ENCODE measurements around the gene APOL6.

Gene APOL6

DNA sequence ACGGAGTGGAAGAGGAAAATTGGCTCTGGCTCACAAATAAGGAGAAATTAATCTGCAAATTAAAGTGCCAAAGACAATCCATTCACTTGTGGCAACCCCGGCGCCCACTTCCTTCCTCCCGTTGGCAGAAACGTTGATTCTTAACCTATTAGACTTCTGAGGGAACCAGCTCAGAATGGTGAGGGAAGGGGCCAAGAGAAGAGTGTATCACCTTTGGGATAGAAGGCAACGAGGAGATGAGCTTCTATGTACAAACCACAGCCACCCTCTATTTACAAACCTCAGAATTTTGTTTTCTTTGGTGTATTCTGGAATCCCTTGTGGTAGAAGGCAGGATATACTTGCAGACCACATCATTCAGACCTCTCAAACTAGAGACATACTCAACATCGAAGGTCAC lies 32.2 kb upstream of the APOL6 start:
- TF ChIP-seq, protein P1, sequence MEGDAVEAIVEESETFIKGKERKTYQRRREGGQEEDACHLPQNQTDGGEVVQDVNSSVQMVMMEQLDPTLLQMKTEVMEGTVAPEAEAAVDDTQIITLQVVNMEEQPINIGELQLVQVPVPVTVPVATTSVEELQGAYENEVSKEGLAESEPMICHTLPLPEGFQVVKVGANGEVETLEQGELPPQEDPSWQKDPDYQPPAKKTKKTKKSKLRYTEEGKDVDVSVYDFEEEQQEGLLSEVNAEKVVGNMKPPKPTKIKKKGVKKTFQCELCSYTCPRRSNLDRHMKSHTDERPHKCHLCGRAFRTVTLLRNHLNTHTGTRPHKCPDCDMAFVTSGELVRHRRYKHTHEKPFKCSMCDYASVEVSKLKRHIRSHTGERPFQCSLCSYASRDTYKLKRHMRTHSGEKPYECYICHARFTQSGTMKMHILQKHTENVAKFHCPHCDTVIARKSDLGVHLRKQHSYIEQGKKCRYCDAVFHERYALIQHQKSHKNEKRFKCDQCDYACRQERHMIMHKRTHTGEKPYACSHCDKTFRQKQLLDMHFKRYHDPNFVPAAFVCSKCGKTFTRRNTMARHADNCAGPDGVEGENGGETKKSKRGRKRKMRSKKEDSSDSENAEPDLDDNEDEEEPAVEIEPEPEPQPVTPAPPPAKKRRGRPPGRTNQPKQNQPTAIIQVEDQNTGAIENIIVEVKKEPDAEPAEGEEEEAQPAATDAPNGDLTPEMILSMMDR (IDR thresholded peaks at IDR 0.05; ENCODE audit: low read depth, low read length), result no peak
- TF ChIP-seq MAX (IDR thresholded peaks at IDR 0.05; ENCODE audit: low read depth, low read length), result no peak
- no peak for TF ChIP-seq MYC (IDR thresholded peaks at IDR 0.05; ENCODE audit: low read depth, low read length)
- no peak for TF ChIP-seq POLR2A (IDR thresholded peaks at IDR 0.05; ENCODE audit: extremely low read depth, insufficient read length)
- no peak for DNase-seq (ENCODE audit: low read depth)
- H3K4me3 ChIP-seq (ENCODE audit: low read depth, low read length), result no peak overlapping the region

DNA sequence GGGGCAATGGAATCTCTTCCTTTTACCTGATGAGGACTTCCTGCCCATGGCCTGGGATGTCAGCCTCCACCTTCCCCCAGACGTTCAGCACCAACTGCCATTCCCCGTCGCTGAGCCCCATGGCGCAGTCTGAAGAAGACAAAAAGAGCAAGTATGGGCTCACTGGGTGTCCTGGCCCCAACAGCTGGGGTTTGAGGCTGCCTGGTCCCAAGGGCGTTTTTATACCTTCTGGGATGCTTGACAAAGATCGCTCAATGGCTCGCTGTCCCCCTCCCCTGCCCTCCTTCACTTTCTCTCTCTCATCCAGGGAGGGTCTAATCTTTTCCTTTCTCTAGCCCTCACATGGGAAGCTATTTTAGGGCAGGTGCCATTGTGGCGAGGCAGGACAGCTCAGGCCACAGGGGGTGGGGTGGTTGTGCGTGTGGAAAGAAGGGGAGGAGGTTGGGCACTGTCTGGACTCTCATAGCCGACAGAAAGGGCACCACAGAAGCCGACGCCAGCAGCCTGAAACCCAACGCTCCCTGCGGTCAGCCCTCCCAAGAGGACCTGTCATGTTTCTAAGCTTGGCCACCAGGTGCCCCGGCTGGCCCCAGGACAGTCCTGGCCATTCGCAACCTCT lies 31.0 kb upstream of the APOL6 start, which contains the start of gene MB:
TSS of gene MB (minus strand) at position 193 of the 619 bp plus-strand sequence. CDS start at position 121, 72 bp downstream.
- no peak for TF ChIP-seq MYC (IDR thresholded peaks at IDR 0.05; ENCODE audit: low read depth, low read length)
- no peak for TF ChIP-seq MAX (IDR thresholded peaks at IDR 0.05; ENCODE audit: low read depth, low read length)
- no peak for TF ChIP-seq POLR2A (IDR thresholded peaks at IDR 0.05; ENCODE audit: extremely low read depth, insufficient read length)
- TF ChIP-seq, protein P1 (IDR thresholded peaks at IDR 0.05; ENCODE audit: low read depth, low read length), result no peak
- DNase-seq (ENCODE audit: low read depth), result no peak
- no peak within 1 kb of the TSS for H3K4me3 ChIP-seq (ENCODE audit: low read depth, low read length)

- TF ChIP-seq, protein P1 (IDR thresholded peaks at IDR 0.05; ENCODE audit: low read depth, low read length), result no peak
- TF ChIP-seq POLR2A (IDR thresholded peaks at IDR 0.05; ENCODE audit: extremely low read depth, insufficient read length) (no peak), MYC (IDR thresholded peaks at IDR 0.05; ENCODE audit: low read depth, low read length) (no peak), MAX (IDR thresholded peaks at IDR 0.05; ENCODE audit: low read depth, low read length) (no peak)
Measured at GRCh38 chr22:35618427-35619223, 29.6 kb upstream of the APOL6 start.

DNA sequence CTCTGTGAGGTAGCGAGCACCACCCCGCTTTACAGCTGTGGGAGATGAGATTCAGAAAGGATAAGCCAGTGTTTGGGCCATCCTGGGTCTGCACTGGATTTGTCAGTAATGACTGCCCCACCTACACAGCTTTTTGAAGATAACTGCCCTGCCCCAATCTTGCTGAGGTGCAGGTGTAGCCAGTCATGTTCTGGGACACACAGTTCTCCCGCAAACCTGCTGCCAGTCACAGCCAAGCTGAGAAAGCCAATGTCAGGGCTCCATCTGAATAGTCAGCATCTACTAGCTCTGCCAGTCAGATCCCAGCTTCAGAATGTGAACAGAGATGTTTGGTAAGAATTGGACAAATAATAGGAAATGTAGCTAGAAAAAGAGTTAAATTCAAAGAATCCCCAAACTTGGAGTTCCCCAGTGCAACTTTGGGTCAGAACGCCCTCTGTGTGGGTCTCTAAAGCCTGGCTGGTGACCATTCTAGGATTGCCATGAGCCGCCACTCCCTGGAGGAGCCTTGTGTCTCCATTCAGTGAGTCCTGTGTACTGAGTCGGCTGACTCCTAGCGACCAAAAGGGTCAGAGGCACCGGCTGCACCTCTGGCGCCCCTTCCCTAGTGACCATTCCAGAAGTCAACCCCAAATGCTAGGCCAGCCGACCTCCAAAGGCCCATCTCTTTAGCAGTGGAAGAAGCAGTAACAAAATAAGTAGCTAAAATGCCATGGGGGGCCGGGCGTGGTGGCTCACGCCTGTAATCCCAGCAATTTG lies 28.7 kb upstream of the APOL6 start:
- no peak overlapping the region for H3K4me3 ChIP-seq (ENCODE audit: low read depth, low read length)
- no peak for DNase-seq (ENCODE audit: low read depth)
- no peak for TF ChIP-seq MAX (IDR thresholded peaks at IDR 0.05; ENCODE audit: low read depth, low read length)
- no peak for TF ChIP-seq POLR2A (IDR thresholded peaks at IDR 0.05; ENCODE audit: extremely low read depth, insufficient read length)
- TF ChIP-seq MYC (IDR thresholded peaks at IDR 0.05; ENCODE audit: low read depth, low read length), result no peak
- TF ChIP-seq, protein P1 (IDR thresholded peaks at IDR 0.05; ENCODE audit: low read depth, low read length), result no peak

More at GRCh38 chr22:35618427-35619223, 29.6 kb upstream of the APOL6 start:
- no peak for DNase-seq (ENCODE audit: low read depth)
- H3K4me3 ChIP-seq (ENCODE audit: low read depth, low read length), result no peak overlapping the region

DNA sequence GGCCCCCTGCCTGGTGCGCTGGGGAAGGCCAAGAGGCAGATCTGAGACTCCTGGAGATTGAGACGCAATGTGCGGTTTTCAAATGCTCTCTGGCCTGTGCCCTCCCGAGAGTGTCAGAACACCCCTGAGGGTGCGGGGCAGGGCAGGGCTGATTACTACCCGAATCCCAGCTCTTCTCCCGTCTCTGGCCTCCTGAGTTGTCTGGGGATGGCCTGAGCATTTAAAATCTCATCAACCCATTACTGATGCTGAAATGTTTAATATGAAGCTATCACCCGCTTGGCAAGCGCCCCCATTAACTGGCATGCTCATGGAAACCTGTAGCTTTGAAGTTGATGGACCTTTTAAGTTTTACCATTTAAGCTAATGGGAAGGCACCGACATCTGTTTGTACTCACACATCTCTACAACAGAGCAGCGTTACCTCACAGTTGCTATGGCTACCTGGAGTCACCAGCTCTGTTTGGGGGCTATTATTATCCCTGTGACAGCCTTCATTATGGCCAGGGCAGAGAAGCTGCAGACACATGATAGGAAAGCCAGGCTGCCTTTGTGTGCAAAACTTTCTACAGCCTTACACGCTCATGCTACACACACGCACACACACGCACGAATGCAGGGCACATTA lies 27.5 kb upstream of the APOL6 start:
- TF ChIP-seq MYC (IDR thresholded peaks at IDR 0.05; ENCODE audit: low read depth, low read length), result no peak
- no peak for TF ChIP-seq POLR2A (IDR thresholded peaks at IDR 0.05; ENCODE audit: extremely low read depth, insufficient read length)
- TF ChIP-seq, protein P1 (IDR thresholded peaks at IDR 0.05; ENCODE audit: low read depth, low read length), result no peak
- TF ChIP-seq MAX (IDR thresholded peaks at IDR 0.05; ENCODE audit: low read depth, low read length), result no peak
- DNase-seq (ENCODE audit: low read depth), result no peak
- no peak overlapping the region for H3K4me3 ChIP-seq (ENCODE audit: low read depth, low read length)

Measured in NB4 (cell line).